ENCODE measurements around the gene NKX3-2.
"Not testable (repeated sequence)": the region's sequence is repeated elsewhere in the genome, so short reads cannot be mapped to it uniquely, and the experiment has no call there.

Gene NKX3-2

GRCh38 chr4:13543839-13544605 lies at the start of gene NKX3-2:
NKX3-2 (minus strand) TSS chr4:13544508; CDS start chr4:13544414, 94 bp downstream.
- no peak for DNase-seq

GRCh38 chr4:13592220-13592619 lies 47.9 kb upstream of the NKX3-2 start:
- DNase-seq: no peak

- DNase-seq: no peak
Measured at GRCh38 chr4:13590766-13591165, 46.5 kb upstream of the NKX3-2 start.

GRCh38 chr4:13588954-13589353 lies 44.6 kb upstream of the NKX3-2 start:
- no peak for DNase-seq

- DNase-seq: no peak
Measured at GRCh38 chr4:13584481-13584880, 40.2 kb upstream of the NKX3-2 start.

- DNase-seq: no peak
Measured at GRCh38 chr4:13580036-13580435, 35.7 kb upstream of the NKX3-2 start.

GRCh38 chr4:13577660-13578059 lies 33.4 kb upstream of the NKX3-2 start:
- no peak for DNase-seq

- no peak for DNase-seq
Measured at GRCh38 chr4:13570916-13571315, 26.6 kb upstream of the NKX3-2 start.

- no peak for DNase-seq
Measured at GRCh38 chr4:13567125-13567524, 22.8 kb upstream of the NKX3-2 start.

GRCh38 chr4:13562876-13563275 lies 18.6 kb upstream of the NKX3-2 start:
- no peak for DNase-seq

- no peak for DNase-seq
Measured at GRCh38 chr4:13561673-13562072, 17.4 kb upstream of the NKX3-2 start.

GRCh38 chr4:13560111-13560510 lies 15.8 kb upstream of the NKX3-2 start:
- DNase-seq: not testable (repeated sequence)

- no peak for DNase-seq
Measured at GRCh38 chr4:13559413-13559812, 15.1 kb upstream of the NKX3-2 start.

- DNase-seq: no peak
Measured at GRCh38 chr4:13558881-13559280, 14.6 kb upstream of the NKX3-2 start.

GRCh38 chr4:13555325-13555724 lies 11.0 kb upstream of the NKX3-2 start:
- DNase-seq: no peak

GRCh38 chr4:13553081-13553480 lies 8.8 kb upstream of the NKX3-2 start:
- DNase-seq: no peak

- no peak for DNase-seq
Measured at GRCh38 chr4:13548984-13549546, 4.8 kb upstream of the NKX3-2 start.

- no peak for DNase-seq
Measured at GRCh38 chr4:13548059-13548983, 4.0 kb upstream of the NKX3-2 start.

GRCh38 chr4:13547485-13548041 lies 3.3 kb upstream of the NKX3-2 start:
- no peak for DNase-seq

- no peak for DNase-seq
Measured at GRCh38 chr4:13546941-13547484, 2.7 kb upstream of the NKX3-2 start.

- no peak for DNase-seq
Measured at GRCh38 chr4:13546142-13546940, 2.0 kb upstream of the NKX3-2 start.

- DNase-seq: no peak
Measured at GRCh38 chr4:13545394-13545808, 1.1 kb upstream of the NKX3-2 start.
